ENCODE results near the gene TMEM198. TPM values are rescaled to one million over a fixed set of nuclear protein-coding genes. Genes with fewer than 3 reads are reported as not detected.
A peak's percentile ranks its signal among the peaks of the same experiment; 100 is the strongest.

Gene TMEM198
- total and polyA plus RNA-seq, 2 of the 4 experiments (the other 2 are of a cell fraction): 0.18 to 2.2 TPM

DNA sequence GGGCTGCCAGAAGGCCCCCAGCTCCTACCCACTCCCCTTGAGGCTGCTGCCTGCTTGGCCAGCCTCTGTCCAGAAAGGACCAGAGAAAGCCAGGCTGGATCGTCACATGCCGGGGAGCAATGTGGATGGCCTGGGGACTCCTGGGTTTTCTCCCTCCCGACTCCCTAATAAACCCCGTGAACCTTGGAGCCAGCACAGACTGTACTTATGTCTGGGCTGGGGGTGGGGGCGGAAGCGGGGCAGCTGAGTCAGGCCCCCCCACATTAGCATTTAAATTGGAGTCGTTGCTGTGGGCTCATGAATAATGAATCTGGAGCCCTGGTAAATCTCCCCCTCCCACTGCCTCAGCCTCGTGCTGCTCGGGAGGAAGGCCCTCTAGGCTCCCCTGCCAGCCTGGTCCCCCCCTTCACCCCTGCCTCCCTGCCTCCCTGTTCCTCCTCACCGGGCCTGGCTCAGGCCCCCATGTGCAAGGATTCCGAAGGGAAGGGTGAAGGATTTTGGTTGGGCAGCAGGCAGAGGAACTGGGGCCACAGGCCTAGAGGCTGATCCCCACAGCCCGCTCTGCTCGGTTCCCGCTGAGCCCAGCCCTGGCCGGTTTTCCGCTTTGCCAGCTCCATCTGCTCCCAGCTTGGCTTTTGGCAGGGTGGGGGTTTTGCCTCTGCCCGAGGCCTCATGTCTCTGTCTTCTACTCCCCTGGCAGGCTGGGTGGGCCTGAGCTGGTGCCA is 36.9 kb upstream of the TMEM198 start:
- no peak overlapping the region for H3K56ac ChIP-seq (ENCODE audit: extremely low read depth, insufficient read depth, low read length)
- BruUV-seq (replicated peaks): no TSS peak
- H3K4ac ChIP-seq (ENCODE audit: low read depth, low read length): no peak overlapping the region
- TF ChIP-seq USF2 (IDR thresholded peaks at IDR 0.05; ENCODE audit: low read depth, low read length): no peak
- TF ChIP-seq, protein P1, sequence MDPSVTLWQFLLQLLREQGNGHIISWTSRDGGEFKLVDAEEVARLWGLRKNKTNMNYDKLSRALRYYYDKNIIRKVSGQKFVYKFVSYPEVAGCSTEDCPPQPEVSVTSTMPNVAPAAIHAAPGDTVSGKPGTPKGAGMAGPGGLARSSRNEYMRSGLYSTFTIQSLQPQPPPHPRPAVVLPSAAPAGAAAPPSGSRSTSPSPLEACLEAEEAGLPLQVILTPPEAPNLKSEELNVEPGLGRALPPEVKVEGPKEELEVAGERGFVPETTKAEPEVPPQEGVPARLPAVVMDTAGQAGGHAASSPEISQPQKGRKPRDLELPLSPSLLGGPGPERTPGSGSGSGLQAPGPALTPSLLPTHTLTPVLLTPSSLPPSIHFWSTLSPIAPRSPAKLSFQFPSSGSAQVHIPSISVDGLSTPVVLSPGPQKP (IDR thresholded peaks at IDR 0.05; ENCODE audit: borderline replicate concordance, low read depth, low read length): no peak
- TF ChIP-seq CEBPB (IDR thresholded peaks at IDR 0.05; ENCODE audit: low read depth, low read length): no peak
- TF ChIP-seq FOS (IDR thresholded peaks at IDR 0.05; ENCODE audit: low read depth, low read length): no peak
- TF ChIP-seq MAZ (IDR thresholded peaks at IDR 0.05; ENCODE audit: borderline replicate concordance, low read depth, low read length): no peak
- no peak for TF ChIP-seq BHLHE40 (IDR thresholded peaks at IDR 0.05; ENCODE audit: low read depth, low read length)
- no peak for TF ChIP-seq RFX5 (IDR thresholded peaks at IDR 0.05; ENCODE audit: low read depth, low read length)
- no peak for TF ChIP-seq SMC3 (IDR thresholded peaks at IDR 0.05; ENCODE audit: low read depth, low read length)
- H4K5ac ChIP-seq (ENCODE audit: low read depth, low read length): no peak overlapping the region
- ChIA-PET CTCF (interaction anchor here (1.4 kb wide), 1 partner anchor 12 kb away, joined by 5 read pairs; no protein-coding TSS in a partner anchor), POLR2A (ENCODE audit: unreplicated experiment) (no interaction called here)
- H3K9me3 ChIP-seq (ENCODE audit: control insufficient read depth, insufficient read depth, low read length): no peaks in the 10 kb centered on the region
- dilution Hi-C loops (cut with HindIII; ENCODE audit: low sequenced_read_pairs, unreplicated experiment) (no loop called here), intact Hi-C loops (cut with micrococcal nuclease) (no loop called here), in situ Hi-C loops (cut with MboI; ENCODE audit: low sequenced_read_pairs) (no loop called here)
- H4K91ac ChIP-seq (ENCODE audit: insufficient read depth, low read depth, low read length): no peak overlapping the region
- H2BK15ac ChIP-seq (ENCODE audit: low read depth, low read length): no peak overlapping the region
- no peak overlapping the region for H2BK5ac ChIP-seq (ENCODE audit: low read depth, low read length, poor library complexity, severe bottlenecking)
- no peak overlapping the region for H2BK120ac ChIP-seq (ENCODE audit: low read depth, low read length)
- no peaks in the 10 kb centered on the region for H4K20me1 ChIP-seq (ENCODE audit: insufficient read depth, low read length)
- no peak overlapping the region for H3K18ac ChIP-seq (ENCODE audit: low read depth, low read length)
- 0 out of 2 replicates have a peak, but pooled peaks cover 4% of the 10 kb centered on the region for H3K4me1 ChIP-seq (ENCODE audit: control insufficient read depth, insufficient read depth, low read length)
- no peaks in the 10 kb centered on the region for H3K9me1 ChIP-seq (ENCODE audit: insufficient read depth, low read length)
- peaks cover 0 to 5% of the 10 kb centered on the region in 2 experiments; a peak in 1 of 4 replicates for H3K79me1 ChIP-seq (ENCODE audit: low read depth in 1 of 2, low read length in 2 of 2)
- H4K8ac ChIP-seq (ENCODE audit: low read depth in 2 of 2, low read length in 2 of 2): no peak overlapping the region
- no peak overlapping the region for H3K23ac ChIP-seq (ENCODE audit: low read depth, low read length)
- peaks cover 45% of the 10 kb centered on the region for H3K36me3 ChIP-seq (ENCODE audit: control insufficient read depth, insufficient read depth, low read length)
- no peak for DNase-seq
- H3K4me3 ChIP-seq (ENCODE audit: insufficient read depth, low read depth, low read length): no peak overlapping the region
- H3K27me3 ChIP-seq (ENCODE audit: control insufficient read depth, insufficient read depth, low read length): peaks cover 16% of the 10 kb centered on the region
- no peak overlapping the region for H2AFZ ChIP-seq (replicated peaks; ENCODE audit: low read length, poor library complexity)
- H2AK5ac ChIP-seq (ENCODE audit: low read depth, low read length): no peak overlapping the region
- no peak overlapping the region for H2BK20ac ChIP-seq (ENCODE audit: low read depth, low read length)
- no peak overlapping the region for H3K14ac ChIP-seq (replicated peaks; ENCODE audit: low read depth, low read length)
- H2AK9ac ChIP-seq (replicated peaks; ENCODE audit: low read depth, low read length, poor library complexity): peak overlapping the region; percentile 28
- no CpG with 5 or more reads among the region's 17 CpGs for WGBS, 2 experiments (ENCODE audit: extremely low coverage in 2 of 2, insufficient read length in 1 of 2)
- no peak overlapping the region for H3K9ac ChIP-seq (ENCODE audit: low read depth, low read length)
- H3K4me2 ChIP-seq (ENCODE audit: low read depth, low read length): no peak overlapping the region
- no peak for ATAC-seq (ENCODE audit: low read depth)
- H3K27ac ChIP-seq (ENCODE audit: insufficient read depth, low read length): no peak overlapping the region

All from IMR-90 (cell line).